ENCODE data around the gene SOWAHB. TPM values are rescaled to one million over a fixed set of nuclear protein-coding genes. Genes with fewer than 3 reads are reported as not detected.

Gene SOWAHB
- total RNA-seq, 4 donors from 2014 or later, result 5.1 to 8.2 (median 6.9) TPM

- TF ChIP-seq CTCF (IDR thresholded peaks at IDR 0.05) (no peak), POLR2A (IDR thresholded peaks at IDR 0.05) (no peak)
- Histone ChIP-seq H3K27ac (no peak overlapping the region), H3K4me3 (replicated peaks in 1 of 3) (no peak overlapping the region), H3K4me1 (no peaks in the 10 kb centered on the region), H3K9me3 (no peaks in the 10 kb centered on the region), H3K36me3 (no peaks in the 10 kb centered on the region), H3K27me3 (no peaks in the 10 kb centered on the region)
- intact Hi-C loops (cut with DNase I), result no loop called here
- no peak for DNase-seq
- 93 to 96% methylated on average over 7 of the region's 7 CpGs for WGBS, 2 donors
Measured at GRCh38 chr4:76886848-76887441, 11.0 kb downstream of the SOWAHB start.

- no peaks in the 10 kb centered on the region for H3K9me3 ChIP-seq
- intact Hi-C loops (cut with DNase I), result no loop called here
- no peaks in the 10 kb centered on the region for H3K36me3 ChIP-seq
- TF ChIP-seq CTCF (IDR thresholded peaks at IDR 0.05), result no peak
- no peak for TF ChIP-seq POLR2A (IDR thresholded peaks at IDR 0.05)
- no peaks in the 10 kb centered on the region for H3K4me1 ChIP-seq
- WGBS, 2 donors, result 90 to 97% methylated on average over 5 of the region's 5 CpGs
- no peak for DNase-seq
- H3K4me3 ChIP-seq (replicated peaks in 1 of 3), result no peak overlapping the region
- H3K27me3 ChIP-seq, result no peaks in the 10 kb centered on the region
- H3K27ac ChIP-seq, result no peak overlapping the region
Measured at GRCh38 chr4:76886214-76886613, 11.7 kb downstream of the SOWAHB start.

- Histone ChIP-seq H3K9me3 (no peaks in the 10 kb centered on the region), H3K4me3 (replicated peaks in 1 of 3) (no peak overlapping the region), H3K27me3 (no peaks in the 10 kb centered on the region), H3K4me1 (no peaks in the 10 kb centered on the region), H3K27ac (no peak overlapping the region), H3K36me3 (no peaks in the 10 kb centered on the region)
- DNase-seq, result no peak
- 75 to 78% methylated on average over 8 of the region's 8 CpGs for WGBS, 2 donors
- TF ChIP-seq CTCF (IDR thresholded peaks at IDR 0.05), result no peak
- no peak for TF ChIP-seq POLR2A (IDR thresholded peaks at IDR 0.05)
- intact Hi-C loops (cut with DNase I), result no loop called here
Measured at GRCh38 chr4:76883147-76883546, 14.8 kb downstream of the SOWAHB start.

GRCh38 chr4:76882630-76883029 lies 15.3 kb downstream of the SOWAHB start:
- H3K36me3 ChIP-seq, result no peaks in the 10 kb centered on the region
- H3K9me3 ChIP-seq, result no peaks in the 10 kb centered on the region
- no peak overlapping the region for H3K27ac ChIP-seq
- DNase-seq, result no peak
- H3K4me1 ChIP-seq, result no peaks in the 10 kb centered on the region
- TF ChIP-seq CTCF (IDR thresholded peaks at IDR 0.05), result no peak
- no peak for TF ChIP-seq POLR2A (IDR thresholded peaks at IDR 0.05)
- no peak overlapping the region for H3K4me3 ChIP-seq (replicated peaks in 1 of 3)
- WGBS, 2 donors, result 89 to 90% methylated on average over 2 of the region's 2 CpGs
- no peaks in the 10 kb centered on the region for H3K27me3 ChIP-seq
- intact Hi-C loops (cut with DNase I), result no loop called here

GRCh38 chr4:76881375-76881774 lies 16.6 kb downstream of the SOWAHB start:
- TF ChIP-seq CTCF (IDR thresholded peaks at IDR 0.05) (no peak), POLR2A (IDR thresholded peaks at IDR 0.05) (no peak)
- intact Hi-C loops (cut with DNase I), result no loop called here
- no peak for DNase-seq
- H3K9me3 ChIP-seq, result no peaks in the 10 kb centered on the region
- no peak overlapping the region for H3K4me3 ChIP-seq (replicated peaks in 1 of 3)
- no peaks in the 10 kb centered on the region for H3K27me3 ChIP-seq
- H3K27ac ChIP-seq, result no peak overlapping the region
- WGBS, 2 donors, result 15 to 70% methylated on average over 1 of the region's 1 CpG
- no peaks in the 10 kb centered on the region for H3K4me1 ChIP-seq
- H3K36me3 ChIP-seq, result no peaks in the 10 kb centered on the region
